IPS-NIHi7 (cell line): ENCODE data around the gene S100A7.
A peak's percentile ranks its signal among the peaks of the same experiment; 100 is the strongest.
"Not testable (repeated sequence)": the region's sequence is repeated elsewhere in the genome, so short reads cannot be mapped to it uniquely, and the experiment has no call there.

Experiments used
- DNase-seq: peaks from one replicate; pipeline ENCODE4 v3.0.0; 2012; ENCODE audit warnings: mixed read lengths; ENCODE audit errors: extremely low spot score

Gene S100A7

GRCh38 chr1:153476491-153477093 lies 16.1 kb upstream of the S100A7 start:
- DNase-seq, result no peak

DNA sequence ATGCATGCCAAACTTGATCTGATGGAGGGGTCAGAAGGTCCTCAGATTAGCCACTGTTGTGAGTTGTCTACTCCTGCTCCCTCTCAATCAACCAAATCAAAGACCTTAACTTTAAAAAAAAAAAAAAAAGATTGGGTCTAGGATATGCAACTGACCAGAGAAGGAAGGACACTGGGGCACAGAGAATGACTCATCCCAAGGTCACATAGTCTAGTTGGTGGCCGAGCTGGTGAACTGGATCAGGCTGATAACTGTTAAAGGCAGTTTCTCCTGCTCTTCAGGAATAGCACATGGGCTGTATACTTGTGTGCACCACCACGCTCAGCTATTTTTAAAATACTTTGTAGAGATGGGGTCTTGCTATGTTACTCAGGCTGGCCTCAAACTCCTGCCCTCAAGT lies 14.8 kb upstream of the S100A7 start:
- DNase-seq, result no peak

DNA sequence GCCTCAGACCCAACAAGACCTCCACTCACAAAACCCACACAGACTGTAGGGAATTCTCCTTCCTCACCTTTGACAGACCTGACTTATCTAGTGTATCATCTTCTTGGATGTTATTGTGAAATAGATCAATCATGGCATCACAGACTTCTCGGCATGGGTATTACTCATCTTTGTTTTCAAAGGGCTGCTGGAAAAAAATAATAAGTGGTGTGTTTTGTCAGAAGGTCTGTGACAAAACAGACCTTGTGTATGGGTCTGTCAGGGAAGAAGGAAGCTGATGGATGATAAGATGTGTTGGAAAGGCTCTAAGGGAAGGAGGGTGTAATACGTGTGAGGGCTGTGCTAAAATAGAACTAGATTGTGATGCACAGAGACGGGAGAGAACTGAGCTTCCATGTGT lies 13.9 kb upstream of the S100A7 start:
- DNase-seq, result no peak

- no peak for DNase-seq
These were observed 10.3 kb upstream of the S100A7 start for GRCh38 chr1:153470707-153471106.

GRCh38 chr1:153466908-153467307 lies 6.5 kb upstream of the S100A7 start:
- DNase-seq, result no peak

GRCh38 chr1:153465811-153466636 lies 5.6 kb upstream of the S100A7 start:
- DNase-seq, result peak; percentile 89

GRCh38 chr1:153462741-153463140 lies 2.3 kb upstream of the S100A7 start:
- not testable (repeated sequence) for DNase-seq

DNA sequence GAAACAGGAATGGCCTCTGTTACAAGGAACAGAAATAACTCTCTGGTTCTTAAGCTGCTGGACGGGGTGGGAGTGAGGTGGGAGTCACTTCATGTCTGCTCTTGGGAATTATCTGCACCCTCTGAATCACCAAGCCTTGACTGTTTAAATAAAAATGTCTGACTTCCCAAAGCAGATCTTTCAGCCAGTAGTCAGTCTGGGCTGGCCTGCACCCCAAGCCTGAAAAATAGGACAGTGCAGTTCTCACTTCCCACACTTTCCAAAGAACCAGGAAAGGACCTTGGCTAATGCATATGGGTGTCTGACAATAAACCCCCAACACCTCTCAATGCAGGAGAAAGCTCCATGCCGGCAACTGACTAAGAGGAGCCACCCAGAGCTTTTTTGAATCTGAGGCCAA lies 796 bp downstream of the S100A7 start:
- DNase-seq, result no peak

DNA sequence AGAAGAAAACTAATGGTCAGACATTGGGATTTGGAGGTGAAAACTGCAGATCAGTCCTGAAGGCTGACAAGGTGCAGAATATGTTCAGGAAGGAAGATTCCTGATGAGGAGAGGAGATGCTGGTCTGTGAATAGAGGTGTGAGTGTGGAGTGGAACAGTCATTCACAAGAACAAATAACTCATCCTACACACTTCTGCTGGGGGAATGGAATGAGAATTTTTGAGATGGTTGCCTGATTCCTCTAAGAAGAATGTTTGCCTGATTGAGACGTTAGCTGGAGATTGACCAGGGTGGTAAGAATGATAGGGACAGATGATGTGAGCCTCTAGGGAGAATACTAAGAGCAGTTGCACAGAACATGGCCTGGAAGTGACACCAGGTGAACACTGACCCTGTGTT lies 4.1 kb downstream of the S100A7 start:
- no peak for DNase-seq

GRCh38 chr1:153448851-153449250 lies 11.6 kb downstream of the S100A7 start:
- not testable (repeated sequence) for DNase-seq

- no peak for DNase-seq
These were observed 12.8 kb downstream of the S100A7 start for GRCh38 chr1:153447498-153448170.

GRCh38 chr1:153444078-153444477 lies 16.4 kb downstream of the S100A7 start:
- no peak for DNase-seq

DNA sequence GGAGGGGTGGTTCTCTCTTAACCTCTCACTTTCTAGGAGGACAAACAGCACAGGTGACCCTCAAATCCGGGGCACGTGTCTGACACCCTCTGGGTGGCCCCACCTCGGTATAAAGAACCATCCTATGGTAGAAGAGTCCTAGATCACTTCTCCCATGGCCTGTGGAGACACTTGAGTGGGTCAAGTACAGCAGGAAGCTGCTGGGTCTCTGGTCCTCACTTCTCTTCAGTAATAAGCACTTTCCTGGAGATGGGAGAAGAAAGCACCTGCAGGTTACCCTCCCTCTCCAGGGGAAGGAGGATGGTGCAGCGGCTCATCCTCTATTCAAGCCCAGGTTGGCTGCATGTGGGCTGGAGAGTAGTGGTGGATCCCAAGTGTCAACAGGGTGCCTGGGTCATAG lies 17.0 kb downstream of the S100A7 start:
- no peak for DNase-seq

DNA sequence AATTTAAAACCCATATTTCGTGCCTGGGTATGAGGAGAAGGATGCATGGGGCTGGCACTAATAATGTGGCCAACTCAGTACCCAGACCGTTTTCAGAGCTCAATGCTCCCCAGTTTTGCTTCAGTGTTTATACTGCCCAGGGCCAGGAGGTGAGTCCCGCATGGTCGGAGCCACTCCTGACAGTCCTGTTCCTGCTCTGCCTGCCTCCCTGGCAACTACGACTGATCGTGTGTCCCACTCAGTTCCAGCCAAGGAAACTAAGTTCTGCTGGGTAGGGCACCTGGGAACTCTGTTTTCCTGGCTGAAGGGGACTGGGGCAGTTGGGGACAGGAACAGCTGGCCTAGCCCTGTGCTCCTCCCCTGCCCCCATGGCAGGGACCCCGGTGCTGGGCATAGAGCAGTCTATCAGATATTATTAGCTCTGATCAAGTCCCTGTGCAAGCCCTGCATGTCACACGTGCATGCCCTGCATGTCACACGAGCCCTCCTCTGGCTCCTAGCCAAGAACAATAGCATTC lies 19.2 kb downstream of the S100A7 start:
- DNase-seq, result no peak

- DNase-seq, result no peak
These were observed 21.2 kb downstream of the S100A7 start for GRCh38 chr1:153439273-153439672.

DNA sequence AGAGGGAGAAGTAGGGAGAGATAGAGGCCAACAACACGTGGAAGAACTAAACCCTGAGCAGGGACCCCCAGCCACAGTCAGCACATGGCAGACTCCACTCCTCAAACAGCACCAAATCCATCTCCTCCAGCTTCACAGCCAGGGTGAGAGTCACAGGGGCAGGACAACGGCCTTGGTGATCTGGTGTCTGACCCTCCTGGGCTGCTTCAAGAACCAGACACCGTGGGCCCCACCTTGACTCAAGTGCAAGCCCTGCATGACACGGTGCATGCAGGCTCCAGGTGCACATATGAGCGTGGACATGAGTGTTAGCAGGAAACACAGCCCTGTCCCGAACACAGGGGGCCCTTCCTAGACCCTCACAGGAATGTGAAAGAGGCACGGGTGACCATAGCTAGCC lies 21.9 kb downstream of the S100A7 start:
- DNase-seq, result no peak

DNA sequence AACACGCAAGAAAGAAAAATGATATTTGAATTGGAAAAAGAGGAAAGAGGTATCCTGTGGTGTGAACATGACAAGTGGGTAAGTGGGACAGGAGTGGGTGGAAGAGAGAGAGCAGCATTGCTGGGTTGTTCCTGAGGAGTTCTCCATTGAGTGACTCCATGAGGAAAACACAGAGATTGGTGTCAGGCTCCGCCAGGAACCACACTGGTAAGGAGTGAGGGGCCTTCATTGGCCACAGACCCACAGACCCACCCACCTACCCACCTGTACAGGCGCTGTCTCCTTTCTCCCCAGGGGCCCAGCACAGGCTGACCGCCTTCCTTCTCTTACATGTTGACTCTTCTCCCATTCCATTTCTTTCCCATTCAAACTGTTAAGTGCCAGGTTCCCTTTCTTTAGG lies 23.2 kb downstream of the S100A7 start:
- no peak for DNase-seq

DNA sequence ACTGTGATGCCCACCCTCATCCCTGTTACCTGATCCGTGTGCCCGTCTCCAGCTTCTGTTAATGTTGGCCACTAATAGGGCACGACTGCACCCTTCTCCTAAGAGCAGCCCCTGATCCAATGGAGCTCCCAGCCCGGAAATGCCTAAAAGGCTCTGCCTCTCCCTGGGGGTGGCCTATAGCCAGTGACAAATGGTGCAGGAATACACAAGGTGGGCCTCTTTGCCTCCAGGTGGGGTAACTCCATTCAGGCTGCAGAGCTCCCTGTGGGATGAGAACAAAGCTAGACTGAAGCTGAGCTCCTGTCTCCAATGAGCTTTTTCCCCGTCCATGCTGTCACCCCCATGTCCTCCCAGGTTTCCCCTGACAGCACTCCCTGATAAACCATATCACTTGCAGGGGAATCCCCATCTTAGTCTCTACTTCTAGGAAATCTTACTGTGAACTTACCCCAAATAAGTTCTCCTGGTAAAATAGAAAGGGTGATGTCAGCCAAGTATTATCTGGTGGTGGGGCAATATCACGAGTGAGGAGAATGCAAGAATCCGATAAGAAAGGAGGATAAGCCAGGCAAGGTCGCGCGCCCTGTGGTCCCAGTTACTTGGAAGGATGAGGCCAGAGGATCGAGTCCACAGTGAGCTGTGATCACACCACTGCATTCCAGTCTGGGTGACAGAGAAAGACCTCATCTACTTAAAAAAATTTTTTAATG lies 25.6 kb downstream of the S100A7 start:
- DNase-seq, result no peak

- DNase-seq, result no peak
These were observed 27.4 kb downstream of the S100A7 start for GRCh38 chr1:153432874-153433681.

DNA sequence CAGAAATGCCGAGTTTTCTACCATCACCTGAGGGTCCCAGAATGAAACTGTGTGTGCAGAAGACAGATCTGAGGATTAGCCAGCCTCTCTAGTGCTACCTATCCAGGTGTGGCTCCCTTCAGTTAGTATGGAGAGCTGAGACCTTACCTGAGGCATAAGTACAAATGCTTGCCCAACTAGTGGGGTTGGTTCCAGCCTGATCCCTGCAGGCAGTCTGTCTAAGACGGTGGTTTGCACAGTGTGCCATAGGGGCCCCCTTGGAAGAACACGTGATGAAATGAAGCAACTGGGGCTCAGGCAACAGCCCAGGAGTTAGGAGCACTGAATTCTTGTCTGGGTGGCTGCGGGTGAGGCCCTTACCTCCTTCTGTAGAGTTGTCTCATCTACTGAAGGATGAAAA lies 28.5 kb downstream of the S100A7 start:
- DNase-seq, result no peak

- DNase-seq, result no peak
These were observed 29.0 kb downstream of the S100A7 start for GRCh38 chr1:153431427-153431826.
